Nephron progenitor cell (in vitro differentiated cells): ENCODE measurements around the gene PAX5.
A peak's percentile ranks its signal among the peaks of the same experiment; 100 is the strongest.

Source experiments
- DNase-seq: peaks from one replicate; pipeline ENCODE4 v3.0.0; 2021
- H3K27ac Mint-ChIP-seq: 2 replicates; pipeline ENCODE4 v1.8.0; 2021; ENCODE audit warnings: mild to moderate bottlenecking, moderate library complexity, mixed read lengths
- H3K27me3 Mint-ChIP-seq: 2 replicates; pipeline ENCODE4 v1.8.0; 2021; ENCODE audit warnings: mild to moderate bottlenecking, low read depth, mixed read lengths; ENCODE audit not compliant: poor library complexity
- H3K36me3 Mint-ChIP-seq: 2 replicates; pipeline ENCODE4 v1.8.0; 2021; ENCODE audit warnings: low read depth, mixed read lengths
- H3K4me1 Mint-ChIP-seq: 2 replicates; pipeline ENCODE4 v1.8.0; 2021; ENCODE audit warnings: mixed read lengths
- H3K4me3 Mint-ChIP-seq: 2 replicates; pipeline ENCODE4 v1.8.0; 2021; ENCODE audit warnings: mild to moderate bottlenecking, moderate library complexity, mixed read lengths
- H3K9me3 Mint-ChIP-seq: 2 replicates; pipeline ENCODE4 v1.8.0; 2021; ENCODE audit warnings: mild to moderate bottlenecking, moderate library complexity, mixed read lengths
- CTCF ChIP-seq: fragments of 200-600 bp; sonication (generic); IDR thresholded peaks from 2 replicates; pipeline ENCODE4 v1.5.0; 2021; ENCODE audit warnings: antibody characterized with exemption

The PAX5 gene

GRCh38 chr9:36815023-36815422 lies 219.0 kb downstream of the PAX5 start:
- Mint-ChIP-seq H3K27me3 (peaks cover 16% of the 10 kb centered on the region), H3K36me3 (no peaks in the 10 kb centered on the region), H3K27ac (no peak overlapping the region), H3K9me3 (peaks cover 14% of the 10 kb centered on the region), H3K4me3 (no peak overlapping the region), H3K4me1 (peaks cover 53% of the 10 kb centered on the region)
- no peak for TF ChIP-seq CTCF
- no peak for DNase-seq

- peaks cover 21% of the 10 kb centered on the region for H3K27me3 Mint-ChIP-seq
- peaks cover 14% of the 10 kb centered on the region for H3K9me3 Mint-ChIP-seq
- DNase-seq = no peak
- no peaks in the 10 kb centered on the region for H3K36me3 Mint-ChIP-seq
- H3K27ac Mint-ChIP-seq = no peak overlapping the region
- H3K4me3 Mint-ChIP-seq = no peak overlapping the region
- H3K4me1 Mint-ChIP-seq = peaks cover 35% of the 10 kb centered on the region
- TF ChIP-seq CTCF = no peak
Measured at GRCh38 chr9:36813154-36813553, 220.9 kb downstream of the PAX5 start.

GRCh38 chr9:36812556-36812955 lies 221.5 kb downstream of the PAX5 start:
- no peak for TF ChIP-seq CTCF
- H3K27ac Mint-ChIP-seq = no peak overlapping the region
- H3K36me3 Mint-ChIP-seq = no peaks in the 10 kb centered on the region
- H3K9me3 Mint-ChIP-seq = peaks cover 14% of the 10 kb centered on the region
- H3K4me3 Mint-ChIP-seq = no peak overlapping the region
- DNase-seq = no peak
- peaks cover 29% of the 10 kb centered on the region for H3K4me1 Mint-ChIP-seq
- peaks cover 21% of the 10 kb centered on the region for H3K27me3 Mint-ChIP-seq

GRCh38 chr9:36808251-36808650 lies 225.8 kb downstream of the PAX5 start:
- peaks cover 25% of the 10 kb centered on the region for H3K4me1 Mint-ChIP-seq

GRCh38 chr9:36803961-36804360 lies 230.1 kb downstream of the PAX5 start:
- no peaks in the 10 kb centered on the region for H3K36me3 Mint-ChIP-seq
- H3K4me3 Mint-ChIP-seq = no peak overlapping the region
- no peak for DNase-seq
- peaks cover 7% of the 10 kb centered on the region for H3K9me3 Mint-ChIP-seq
- TF ChIP-seq CTCF = no peak
- H3K27ac Mint-ChIP-seq = no peak overlapping the region
- peaks cover 48% of the 10 kb centered on the region for H3K4me1 Mint-ChIP-seq
- peaks cover 17% of the 10 kb centered on the region for H3K27me3 Mint-ChIP-seq

More at GRCh38 chr9:36808251-36808650, 225.8 kb downstream of the PAX5 start:
- no peak for DNase-seq
- no peak for TF ChIP-seq CTCF
- Mint-ChIP-seq H3K27me3 (peaks cover 19% of the 10 kb centered on the region), H3K9me3 (peaks cover 14% of the 10 kb centered on the region), H3K36me3 (no peaks in the 10 kb centered on the region), H3K4me3 (no peak overlapping the region), H3K27ac (no peak overlapping the region)

- H3K4me3 Mint-ChIP-seq = peak overlapping the region; percentile 47
Measured at GRCh38 chr9:36802201-36802920, 231.7 kb downstream of the PAX5 start.

More at GRCh38 chr9:36802201-36802920, 231.7 kb downstream of the PAX5 start:
- Mint-ChIP-seq H3K27ac (peak overlapping the region; percentile 9), H3K4me1 (peaks cover 48% of the 10 kb centered on the region), H3K36me3 (no peaks in the 10 kb centered on the region), H3K27me3 (peaks cover 24% of the 10 kb centered on the region), H3K9me3 (peaks cover 7% of the 10 kb centered on the region)
- DNase-seq = no peak
- TF ChIP-seq CTCF = no peak
